ENCODE data around the gene PPA1.
"Not testable (repeated sequence)": the region's sequence is repeated elsewhere in the genome, so short reads cannot be mapped to it uniquely, and the experiment has no call there.

The PPA1 gene

GRCh38 chr10:70201105-70201504 is 32.1 kb downstream of the PPA1 start:
- no peak for DNase-seq

GRCh38 chr10:70198696-70199466 is 34.3 kb downstream of the PPA1 start:
- DNase-seq, result no peak

- DNase-seq, result no peak
Measured at GRCh38 chr10:70197235-70197945, 35.8 kb downstream of the PPA1 start.

GRCh38 chr10:70193391-70193844 is 39.8 kb downstream of the PPA1 start:
- peak; percentile 59 for DNase-seq

GRCh38 chr10:70192326-70192968 is 40.8 kb downstream of the PPA1 start:
- DNase-seq, result no peak

- DNase-seq, result peak; percentile 88
Measured at GRCh38 chr10:70191972-70192305, 41.3 kb downstream of the PPA1 start.

GRCh38 chr10:70191161-70191971 is 41.9 kb downstream of the PPA1 start:
- peak; percentile 68 for DNase-seq

- no peak for DNase-seq
Measured at GRCh38 chr10:70190581-70190980, 42.6 kb downstream of the PPA1 start.

- DNase-seq, result no peak
Measured at GRCh38 chr10:70190102-70190501, 43.1 kb downstream of the PPA1 start.

- no peak for DNase-seq
Measured at GRCh38 chr10:70188768-70189167, 44.5 kb downstream of the PPA1 start.

- peak; percentile 21 for DNase-seq
Measured at GRCh38 chr10:70186571-70186970, 46.7 kb downstream of the PPA1 start.

- no peak for DNase-seq
Measured at GRCh38 chr10:70186090-70186489, 47.1 kb downstream of the PPA1 start.

- DNase-seq, result no peak
Measured at GRCh38 chr10:70183304-70183703, 49.9 kb downstream of the PPA1 start.

GRCh38 chr10:70179209-70179608 is 54.0 kb downstream of the PPA1 start:
- DNase-seq, result not testable (repeated sequence)

- peak; percentile 7 for DNase-seq
Measured at GRCh38 chr10:70178139-70178725, 55.0 kb downstream of the PPA1 start.

- DNase-seq, result peak; percentile 18
Measured at GRCh38 chr10:70176441-70176840, 56.8 kb downstream of the PPA1 start.

- DNase-seq, result peak; percentile 20
Measured at GRCh38 chr10:70175516-70175915, 57.7 kb downstream of the PPA1 start.

- no peak for DNase-seq
Measured at GRCh38 chr10:70174058-70174741, 59.0 kb downstream of the PPA1 start.

GRCh38 chr10:70169649-70170364 is 63.4 kb downstream of the PPA1 start:
- DNase-seq, result no peak

GRCh38 chr10:70169011-70169410 is 64.2 kb downstream of the PPA1 start:
- DNase-seq, result no peak

- no peak for DNase-seq
Measured at GRCh38 chr10:70167246-70167645, 66.0 kb downstream of the PPA1 start.

Measured in NCI-H226 (cell line).